ENCODE results near the gene SLC16A14.

Gene SLC16A14

GRCh38 chr2:230076819-230077218 lies 8.1 kb upstream of the SLC16A14 start:
- no peaks in the 10 kb centered on the region for H3K36me3 ChIP-seq (ENCODE audit: control insufficient read depth in 2 of 2, insufficient read depth in 1 of 2, low read length in 2 of 2)
- TF ChIP-seq ZNF548 (tag by site-specific recombination; IDR thresholded peaks at IDR 0.05) = no peak
- TF ChIP-seq EGR2 (tag by site-specific recombination; IDR thresholded peaks at IDR 0.05; ENCODE audit: low read depth) = no peak
- TF ChIP-seq ZNF501 (tag by site-specific recombination; IDR thresholded peaks at IDR 0.05) = no peak
- TF ChIP-seq ZNF248 (tag by site-specific recombination; IDR thresholded peaks at IDR 0.05) = no peak
- no peak for TF ChIP-seq KLF7 (tag by site-specific recombination; IDR thresholded peaks at IDR 0.05; ENCODE audit: borderline replicate concordance)
- no peak for TF ChIP-seq ATF2 (tag by site-specific recombination; IDR thresholded peaks at IDR 0.05; ENCODE audit: low read depth)
- no peak for TF ChIP-seq KLF8 (tag by site-specific recombination; IDR thresholded peaks at IDR 0.05)
- no peak for TF ChIP-seq PBX3 (CRISPR knock-in tag; IDR thresholded peaks at IDR 0.05)
- no peak for TF ChIP-seq ZBTB49 (tag by site-specific recombination; IDR thresholded peaks at IDR 0.05; ENCODE audit: low read depth)
- no peak for TF ChIP-seq ZNF121 (tag by site-specific recombination; IDR thresholded peaks at IDR 0.05)
- no peak for TF ChIP-seq RBAK (tag by site-specific recombination; IDR thresholded peaks at IDR 0.05)
- TF ChIP-seq ZNF776 (tag by site-specific recombination; IDR thresholded peaks at IDR 0.05; ENCODE audit: borderline replicate concordance) = no peak
- H3K27ac ChIP-seq (ENCODE audit: extremely low read depth, low read depth, low read length) = no peak overlapping the region
- ChIA-PET POLR2A (no interaction called here), CTCF (interaction anchor here (0.7 to 1.6 kb wide), 3 partner anchors 9 to 83 kb away, joined by 3 to 13 read pairs (median 4); partner anchors contain the start of gene SLC16A14)
- H3K4me3 ChIP-seq (ENCODE audit: low read depth, low read length) = no peak overlapping the region
- no peaks in the 10 kb centered on the region for H3K9me3 ChIP-seq (ENCODE audit: control insufficient read depth, insufficient read depth, low read depth, low read length)
- no peaks in the 10 kb centered on the region for H3K4me1 ChIP-seq (ENCODE audit: control insufficient read depth, insufficient read depth, low read length)

GRCh38 chr2:230075988-230076631 lies 7.4 kb upstream of the SLC16A14 start:
- POLR2A ChIA-PET = interaction anchor here (0.6 kb wide), 1 partner anchor 9 kb away, joined by 3 read pairs; no protein-coding TSS in a partner anchor
- no peaks in the 10 kb centered on the region for H3K4me1 ChIP-seq (ENCODE audit: control insufficient read depth, insufficient read depth, low read length)
- no peak overlapping the region for H3K4me3 ChIP-seq (ENCODE audit: low read depth, low read length)
- no peaks in the 10 kb centered on the region for H3K36me3 ChIP-seq (ENCODE audit: control insufficient read depth in 2 of 2, insufficient read depth in 1 of 2, low read length in 2 of 2)
- CTCF ChIA-PET = interaction anchor here (0.6 to 1.6 kb wide), 5 partner anchors 9 to 84 kb away, joined by 3 to 13 read pairs (median 3); partner anchors contain the start of gene SLC16A14
- H3K27ac ChIP-seq (ENCODE audit: extremely low read depth, low read depth, low read length) = no peak overlapping the region
- no peak for TF ChIP-seq ZNF184 (tag by site-specific recombination; IDR thresholded peaks at IDR 0.05)
- no peak for TF ChIP-seq FEZF1 (tag by site-specific recombination; IDR thresholded peaks at IDR 0.05)
- TF ChIP-seq ZNF366 (tag by site-specific recombination; conservative IDR thresholded peaks at IDR 0.05) = no peak
- no peak for TF ChIP-seq ZNF2 (tag by site-specific recombination; IDR thresholded peaks at IDR 0.05)
- TF ChIP-seq WT1 (tag by site-specific recombination; IDR thresholded peaks at IDR 0.05) = no peak
- no peaks in the 10 kb centered on the region for H3K9me3 ChIP-seq (ENCODE audit: control insufficient read depth, insufficient read depth, low read depth, low read length)

GRCh38 chr2:230071421-230071820 lies 2.7 kb upstream of the SLC16A14 start:
- CTCF ChIA-PET = interaction anchor here (1.0 kb wide), 1 partner anchor 89 kb away, joined by 5 read pairs; no protein-coding TSS in a partner anchor
- no peaks in the 10 kb centered on the region for H3K4me1 ChIP-seq (ENCODE audit: control insufficient read depth, insufficient read depth, low read length)
- TF ChIP-seq EGR2 (tag by site-specific recombination; IDR thresholded peaks at IDR 0.05; ENCODE audit: low read depth) (no peak), RBAK (tag by site-specific recombination; IDR thresholded peaks at IDR 0.05) (no peak), ZNF394 (tag by site-specific recombination; IDR thresholded peaks at IDR 0.05; ENCODE audit: borderline replicate concordance) (no peak), PRDM4 (tag by site-specific recombination; IDR thresholded peaks at IDR 0.05) (no peak), ZNF391 (tag by site-specific recombination; IDR thresholded peaks at IDR 0.05; ENCODE audit: borderline replicate concordance, low read depth) (no peak), ZNF585B (tag by site-specific recombination; IDR thresholded peaks at IDR 0.05) (no peak), ZNF433 (tag by site-specific recombination; IDR thresholded peaks at IDR 0.05; ENCODE audit: low read depth) (no peak), ZNF132 (tag by site-specific recombination; IDR thresholded peaks at IDR 0.05; ENCODE audit: borderline replicate concordance) (no peak), ZNF600 (tag by site-specific recombination; IDR thresholded peaks at IDR 0.05) (no peak)

More at GRCh38 chr2:230071421-230071820, 2.7 kb upstream of the SLC16A14 start:
- no peak overlapping the region for H3K27ac ChIP-seq (ENCODE audit: extremely low read depth, low read depth, low read length)
- no peaks in the 10 kb centered on the region for H3K36me3 ChIP-seq (ENCODE audit: control insufficient read depth in 2 of 2, insufficient read depth in 1 of 2, low read length in 2 of 2)
- H3K4me3 ChIP-seq (ENCODE audit: low read depth, low read length) = no peak overlapping the region
- POLR2A ChIA-PET = no interaction called here
- H3K9me3 ChIP-seq (ENCODE audit: control insufficient read depth, insufficient read depth, low read depth, low read length) = no peaks in the 10 kb centered on the region

Data from HEK293 (cell line).